DMS53 (cell line): ENCODE measurements around the gene TSPAN32.
A peak's percentile ranks its signal among the peaks of the same experiment; 100 is the strongest.

Source experiments
- DNase-seq: peaks from one replicate; lab custom pipeline; 2025; lab: John Stamatoyannopoulos, UW

TSPAN32 gene, protein sequence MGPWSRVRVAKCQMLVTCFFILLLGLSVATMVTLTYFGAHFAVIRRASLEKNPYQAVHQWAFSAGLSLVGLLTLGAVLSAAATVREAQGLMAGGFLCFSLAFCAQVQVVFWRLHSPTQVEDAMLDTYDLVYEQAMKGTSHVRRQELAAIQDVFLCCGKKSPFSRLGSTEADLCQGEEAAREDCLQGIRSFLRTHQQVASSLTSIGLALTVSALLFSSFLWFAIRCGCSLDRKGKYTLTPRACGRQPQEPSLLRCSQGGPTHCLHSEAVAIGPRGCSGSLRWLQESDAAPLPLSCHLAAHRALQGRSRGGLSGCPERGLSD

DNA sequence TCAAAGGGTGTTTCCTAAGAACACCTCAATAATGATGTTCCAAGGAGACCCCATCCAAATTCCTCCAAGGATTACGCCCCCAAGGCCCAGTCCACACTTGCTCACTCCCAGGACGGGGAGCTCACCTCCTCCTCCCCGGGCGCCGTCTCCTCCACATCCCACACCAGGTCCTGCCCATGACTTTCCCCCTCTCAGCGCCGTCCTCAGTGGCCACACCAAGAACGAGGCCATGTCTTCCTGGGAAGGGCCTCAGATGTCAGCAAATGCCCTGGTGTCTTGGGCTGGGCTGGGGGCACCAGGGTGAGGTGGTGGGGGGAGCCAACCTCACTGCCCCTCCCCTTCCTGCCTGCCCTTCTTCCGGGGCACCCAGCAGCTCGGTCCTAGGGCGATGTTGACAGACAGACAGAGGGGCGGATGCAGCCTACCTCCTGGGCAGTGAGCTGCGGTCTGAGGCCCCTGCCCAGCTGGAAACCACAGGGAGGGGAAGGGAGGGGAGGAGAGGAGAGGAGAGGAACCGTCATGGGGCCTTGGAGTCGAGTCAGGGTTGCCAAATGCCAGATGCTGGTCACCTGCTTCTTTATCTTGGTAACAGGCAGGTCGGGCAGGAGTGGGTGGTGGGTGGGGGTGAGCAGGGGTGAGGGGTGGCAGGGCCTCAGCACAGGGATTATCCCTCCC, at the start of gene TSPAN32, which contains the start of gene C11orf21:
Gene TSPAN32, plus strand, starts transcription at position 383 of the 675 bp plus-strand sequence. Its CDS starts 137 bp downstream, at position 520.
Gene C11orf21, minus strand, starts transcription at position 288 of the 675 bp plus-strand sequence. Its CDS starts 110 bp downstream, at position 178.
- no peak for DNase-seq

DNA sequence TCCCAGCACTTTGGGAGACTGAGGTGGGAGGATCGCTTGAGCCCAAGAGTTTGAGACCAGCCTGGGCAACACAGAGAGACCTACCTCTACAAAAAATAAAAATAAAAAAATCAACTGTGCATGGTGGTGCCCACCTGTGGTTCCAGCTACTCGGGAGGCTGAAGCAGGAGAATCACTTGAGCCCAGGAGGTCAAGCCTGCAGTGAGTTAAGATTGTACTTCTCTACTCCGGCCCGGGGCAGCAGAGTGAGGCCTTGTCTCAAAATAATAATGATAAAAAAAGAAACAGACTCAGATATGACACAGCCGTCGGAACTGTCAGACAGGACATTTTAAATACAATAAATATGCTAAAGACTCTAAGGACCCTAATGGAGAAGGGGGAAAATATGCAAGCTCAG, 49.8 kb upstream of the TSPAN32 start:
- no peak for DNase-seq

DNA sequence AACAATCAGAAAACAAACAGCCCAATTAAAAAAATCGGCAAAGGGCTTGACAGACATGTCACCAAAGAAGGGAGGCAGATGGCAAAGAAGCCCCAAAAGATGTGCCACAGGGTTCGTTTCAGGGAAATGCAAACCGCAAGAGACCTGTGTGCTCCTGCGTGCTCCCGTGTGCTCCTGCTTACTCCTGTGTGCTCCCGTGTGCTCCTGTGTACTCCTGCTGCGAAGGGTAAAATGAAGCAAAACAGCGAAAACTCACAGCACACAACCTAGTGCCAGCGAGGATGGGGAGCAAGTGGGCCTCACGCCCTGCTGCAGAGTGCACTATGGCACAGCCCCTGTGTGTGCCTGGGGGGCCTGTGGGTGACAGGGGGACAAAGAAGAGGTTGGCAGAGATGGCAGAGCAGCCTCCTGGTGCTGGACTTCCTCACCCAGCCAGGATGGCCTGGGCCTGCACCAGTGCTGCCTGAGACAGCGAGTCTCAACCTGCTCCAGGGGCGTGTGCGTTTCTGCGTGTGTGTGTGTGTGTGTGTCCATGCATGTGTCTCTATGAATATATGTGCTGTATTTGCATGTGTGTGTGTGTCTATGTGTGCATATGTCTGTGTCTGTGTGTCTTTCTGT, 45.4 kb upstream of the TSPAN32 start:
- DNase-seq: no peak

DNA sequence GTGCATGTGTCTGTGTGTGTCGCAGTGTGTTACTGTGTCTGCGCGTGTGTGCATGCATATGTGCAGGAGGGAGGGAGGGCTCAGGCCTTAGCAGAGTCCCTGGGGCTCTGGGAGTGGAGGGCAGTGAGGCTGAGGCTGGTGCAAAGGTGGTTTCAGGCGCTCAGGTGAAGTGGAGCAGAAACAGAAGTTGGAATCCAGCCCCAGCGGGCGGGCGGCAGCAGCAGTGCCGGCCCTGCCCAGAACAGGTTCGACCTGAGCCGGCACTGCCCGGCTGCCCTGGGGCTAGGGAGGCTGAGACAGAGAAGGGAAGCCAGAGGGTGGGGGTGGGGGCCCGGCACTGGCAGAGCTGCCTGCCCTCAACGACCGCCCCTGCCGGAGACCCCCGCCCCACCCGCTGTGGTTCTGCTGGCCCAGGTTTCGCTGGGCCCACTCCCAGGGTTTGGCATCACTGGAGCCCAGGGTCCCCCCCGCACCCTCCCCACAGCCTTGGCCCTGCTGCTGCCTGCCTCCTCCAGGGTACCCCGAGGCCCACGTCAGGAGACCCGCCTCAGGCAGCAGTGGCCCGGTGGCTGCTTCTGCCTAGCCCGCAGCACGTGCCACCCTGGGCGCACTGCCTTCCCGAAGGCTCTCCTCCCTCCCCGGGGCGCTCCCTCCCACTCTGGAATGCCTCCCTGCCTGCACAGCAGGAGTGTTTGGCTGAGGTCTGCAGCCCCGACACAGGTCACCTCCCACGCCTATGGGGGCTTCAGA, 44.7 kb upstream of the TSPAN32 start:
- DNase-seq: peak; percentile 34

DNA sequence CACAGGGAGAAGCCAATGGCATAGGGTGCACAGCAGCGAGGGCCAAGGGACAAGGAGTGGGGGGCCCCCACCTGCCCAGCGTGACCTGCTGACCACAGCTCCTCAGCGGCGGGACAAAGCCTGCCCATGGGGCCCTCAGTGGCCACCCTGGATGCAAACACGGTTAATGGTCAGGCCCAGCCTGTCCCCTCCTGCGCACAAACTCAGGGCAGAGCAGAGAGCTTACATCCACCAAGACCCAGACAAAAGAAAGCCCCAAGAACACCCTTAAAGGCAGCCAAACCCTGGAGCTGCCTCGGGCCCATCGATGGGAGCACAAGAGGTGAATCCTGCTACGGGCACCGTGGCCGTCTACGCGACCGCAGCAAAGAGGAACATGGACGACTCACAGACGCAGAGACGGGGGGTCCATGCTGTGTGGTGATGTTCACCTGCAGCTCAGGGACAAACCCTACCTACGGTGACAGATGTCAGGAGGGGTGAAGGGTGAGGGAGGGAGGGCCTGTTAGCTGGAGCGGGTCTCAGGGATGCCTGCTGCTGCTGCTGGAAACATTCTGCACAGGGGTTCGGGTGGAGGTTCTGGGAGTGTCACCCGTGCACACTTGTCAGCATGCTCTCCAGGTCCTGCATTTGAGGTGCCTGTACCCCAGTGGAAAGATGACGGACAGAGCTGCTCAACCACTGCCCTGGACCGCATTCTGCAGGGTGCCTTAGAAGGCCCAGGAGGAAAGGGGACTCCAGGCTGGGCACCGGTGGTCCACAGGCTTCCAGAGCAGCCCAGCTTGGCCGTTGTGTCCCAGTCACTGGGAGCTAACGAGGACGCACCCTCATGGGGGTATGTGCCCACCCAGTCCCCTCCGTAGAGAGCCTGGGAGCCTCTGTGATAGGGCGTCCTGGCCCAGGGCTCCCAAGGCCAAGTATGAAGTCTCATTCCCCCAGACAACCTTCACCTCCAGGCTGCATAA, 43.0 kb upstream of the TSPAN32 start:
- DNase-seq: no peak

DNA sequence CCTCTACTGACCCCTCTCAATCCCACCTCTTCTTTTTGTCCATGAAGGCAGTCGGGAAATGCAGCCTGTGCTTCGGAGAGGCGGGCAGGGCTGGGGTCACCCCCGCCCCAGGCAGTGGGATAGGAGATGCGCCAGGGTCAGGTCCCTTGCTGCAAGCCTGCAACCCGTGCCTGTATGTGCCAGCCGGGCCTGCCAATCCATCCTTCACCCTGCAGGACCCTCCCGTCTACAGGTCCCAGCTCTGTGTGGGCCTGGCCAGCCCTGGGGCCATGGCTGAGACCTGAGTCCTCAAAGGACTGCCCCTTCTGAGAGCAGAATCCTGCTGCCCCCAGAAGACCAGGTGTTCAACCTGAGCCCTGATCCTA, 42.4 kb upstream of the TSPAN32 start:
- DNase-seq: no peak

DNA sequence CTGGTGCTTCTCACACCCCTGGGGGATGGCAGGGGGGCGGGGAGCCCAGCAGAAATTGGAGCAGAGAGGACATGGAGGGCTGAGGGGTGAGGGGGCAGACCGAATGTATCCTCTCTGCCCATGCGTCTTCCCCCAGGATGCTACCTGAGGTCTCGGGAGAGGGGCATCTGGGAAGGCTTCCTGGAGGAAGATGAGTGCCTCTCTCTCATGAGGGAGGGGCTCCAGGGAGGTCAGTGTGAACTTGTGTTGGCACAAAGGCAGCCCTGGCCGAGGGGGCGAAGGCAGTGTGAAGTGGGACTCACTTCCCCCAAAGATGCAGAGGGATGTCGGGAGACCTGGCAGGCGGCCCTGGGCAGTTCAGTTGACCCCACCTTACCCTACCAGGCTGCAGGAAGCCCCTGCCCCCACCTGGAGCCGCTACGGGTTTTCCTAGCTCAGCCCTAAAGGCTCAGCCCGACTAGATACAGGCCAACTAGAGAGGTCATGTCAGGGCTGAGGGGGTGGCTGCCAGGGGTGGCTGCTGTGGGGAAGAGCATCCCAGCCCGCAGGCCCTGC, 41.8 kb upstream of the TSPAN32 start:
- DNase-seq: no peak

DNA sequence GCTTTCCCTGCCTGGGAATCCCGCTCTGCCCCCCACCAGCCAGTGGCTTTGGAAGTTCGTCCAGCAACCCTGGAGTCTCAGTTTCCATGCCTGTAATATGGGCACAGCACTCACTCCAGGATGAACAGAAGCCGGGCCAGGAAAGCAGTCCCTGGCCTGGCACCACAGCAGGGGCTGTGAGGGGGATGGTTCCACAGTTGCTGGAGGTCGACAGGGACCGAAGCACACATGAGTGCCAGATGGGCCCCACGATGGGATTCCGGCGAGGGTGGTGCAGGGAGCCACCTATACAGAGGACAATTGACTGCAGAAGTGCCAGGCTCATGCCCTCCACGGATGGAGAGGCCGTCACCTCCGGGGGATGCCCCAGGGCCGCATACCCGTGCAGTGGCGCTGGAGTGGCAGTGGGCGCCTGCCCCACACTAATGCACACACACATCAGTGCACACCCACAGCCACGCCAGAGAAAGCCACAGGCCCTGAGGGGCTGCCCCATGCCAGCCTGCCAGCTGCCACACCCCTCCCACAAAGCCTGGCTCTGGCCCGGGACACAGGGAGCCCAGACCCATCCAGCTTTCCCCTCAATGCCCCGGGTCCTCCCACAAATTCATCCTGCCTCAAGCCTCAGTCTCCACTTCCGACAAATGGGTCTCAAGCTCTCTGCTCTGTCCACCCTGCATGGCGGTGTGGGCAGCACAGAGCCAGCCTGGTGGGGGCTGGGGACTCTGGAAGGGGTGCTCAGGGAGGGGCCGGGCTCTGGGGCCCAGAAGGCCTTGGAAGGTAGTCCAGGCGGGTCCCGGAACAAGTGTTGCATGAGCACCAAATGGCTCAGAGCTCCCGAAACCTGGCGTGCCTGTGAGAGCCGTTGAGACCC, 41.1 kb upstream of the TSPAN32 start:
- DNase-seq: no peak

DNA sequence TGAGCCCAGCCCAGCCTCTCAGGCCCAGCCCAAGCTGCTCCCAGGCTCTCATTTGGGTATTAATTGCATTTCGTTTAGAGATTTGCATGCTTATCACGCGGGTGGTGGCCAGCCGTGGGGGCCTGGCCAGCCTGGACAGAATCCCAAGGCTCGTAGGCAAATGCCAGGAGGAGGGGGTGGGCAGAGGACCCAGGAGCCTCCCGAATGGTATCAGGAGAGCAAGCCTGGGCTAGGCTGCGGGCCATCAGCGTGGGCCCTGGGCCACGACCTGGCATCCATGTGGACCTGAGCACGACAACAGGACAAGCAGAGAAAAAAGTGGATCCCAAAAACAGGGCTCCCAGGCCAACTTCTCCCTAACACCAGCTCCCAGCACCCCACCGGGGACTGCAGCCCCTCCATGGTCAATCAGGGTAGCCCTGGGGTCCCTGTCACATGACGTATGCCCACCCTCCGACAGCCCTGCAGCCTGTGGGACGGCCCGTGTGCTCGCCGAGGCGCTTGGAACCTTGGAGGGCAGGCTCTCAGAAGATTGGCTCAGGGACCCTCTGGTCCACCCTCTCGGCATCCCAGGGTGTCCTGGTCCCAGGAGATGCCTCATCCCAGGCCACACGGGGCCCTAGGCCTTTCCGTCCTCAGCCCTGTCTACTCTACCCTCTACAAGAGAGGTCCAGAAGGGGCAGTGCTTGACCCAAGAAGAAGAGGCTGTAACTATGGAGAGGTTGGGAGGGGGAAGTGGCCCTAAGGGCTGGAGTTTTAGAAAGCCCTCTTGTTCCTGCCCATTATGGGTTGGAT, 40.2 kb upstream of the TSPAN32 start:
- DNase-seq: no peak

DNA sequence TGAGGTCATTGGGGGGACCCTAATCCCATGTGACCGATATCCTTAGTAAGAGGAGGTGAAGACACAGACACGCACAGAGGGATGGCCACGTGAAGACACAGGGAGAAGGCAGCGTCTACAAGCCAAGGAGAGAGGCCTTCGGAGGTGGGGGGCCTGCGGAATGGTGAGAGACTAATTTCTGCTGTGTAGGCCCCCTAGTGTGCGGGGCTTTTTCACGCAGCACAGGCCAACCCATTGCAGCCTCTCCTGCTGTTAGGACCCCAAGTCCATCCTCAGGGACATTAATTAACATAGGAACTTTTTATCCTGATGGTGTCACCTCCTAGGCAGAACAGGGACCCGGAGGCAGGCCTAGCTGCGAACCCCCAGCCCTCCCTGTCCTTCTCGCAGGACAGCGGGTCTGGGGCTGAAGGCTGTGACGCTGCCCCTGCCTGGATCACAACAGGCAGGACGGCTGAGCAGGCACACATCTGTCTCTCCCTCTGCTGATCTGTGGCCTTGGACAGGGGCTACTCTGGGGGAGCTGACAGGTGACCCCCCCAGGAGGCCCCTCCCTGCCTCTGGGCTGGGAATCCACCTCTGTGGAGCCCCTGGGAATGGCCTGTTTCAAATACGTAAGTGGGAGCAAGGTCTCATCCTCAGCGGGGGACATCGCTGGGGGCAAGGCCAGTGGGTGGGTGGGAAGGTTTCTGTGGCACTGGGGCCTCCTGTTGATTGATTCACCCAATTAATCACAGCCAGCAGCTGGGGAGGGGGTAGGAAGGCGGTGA, 39.3 kb upstream of the TSPAN32 start:
- DNase-seq: no peak

DNA sequence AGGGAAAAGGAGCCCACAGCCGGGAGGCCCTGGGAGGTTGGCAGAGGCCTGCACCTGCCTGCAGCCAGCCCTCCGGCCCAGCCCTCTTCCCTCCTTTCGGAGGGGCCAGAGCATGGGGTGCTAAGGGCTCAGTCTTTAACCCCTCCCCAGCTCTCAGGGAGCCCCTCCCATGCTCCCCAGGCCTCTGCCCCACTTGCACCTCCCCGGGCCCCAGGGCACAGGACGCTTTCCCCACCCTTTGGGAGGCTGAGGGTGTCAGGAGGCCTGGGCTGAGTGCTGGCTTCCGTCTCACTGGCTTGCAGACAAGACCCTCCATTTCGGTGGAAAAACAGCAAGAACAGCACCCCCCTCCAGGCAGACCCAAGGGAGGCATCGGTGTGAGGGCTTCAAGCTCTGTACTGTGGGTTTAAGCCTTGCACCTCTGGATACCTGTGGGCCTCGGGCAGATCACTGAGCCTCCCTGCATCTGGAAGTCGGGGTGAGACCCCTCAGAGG, 38.7 kb upstream of the TSPAN32 start:
- DNase-seq: no peak

DNA sequence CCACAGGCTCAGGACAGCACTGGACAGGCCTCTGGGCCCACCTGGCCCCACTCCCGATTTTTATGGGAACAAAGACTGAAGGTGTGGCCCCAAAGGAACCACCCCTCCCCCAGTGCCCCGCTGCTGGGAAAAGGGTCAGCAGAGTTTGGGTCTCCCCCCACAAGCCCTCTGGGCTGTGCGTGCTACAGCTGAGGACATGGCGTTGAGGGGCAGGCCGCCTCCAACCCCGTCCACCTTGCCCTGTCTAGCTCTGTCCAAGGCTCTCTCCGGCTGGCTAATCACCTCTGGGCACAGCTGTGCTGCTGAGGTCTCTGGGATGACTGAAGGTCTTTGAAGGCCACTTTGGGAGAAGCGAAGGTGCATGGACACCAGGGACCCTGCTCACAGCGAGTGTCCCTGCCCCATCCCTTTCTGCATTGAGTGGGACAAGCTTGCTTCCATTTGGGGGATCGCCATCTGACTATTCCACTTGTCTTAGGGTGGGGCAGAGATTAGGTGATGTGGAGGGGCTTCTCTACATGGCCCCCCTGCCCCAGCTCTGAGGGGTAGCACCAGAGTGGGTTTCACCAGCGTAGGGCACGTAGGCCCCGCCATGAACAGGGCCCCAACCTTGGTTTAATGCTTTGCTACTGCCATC, 38.0 kb upstream of the TSPAN32 start:
- DNase-seq: no peak

DNA sequence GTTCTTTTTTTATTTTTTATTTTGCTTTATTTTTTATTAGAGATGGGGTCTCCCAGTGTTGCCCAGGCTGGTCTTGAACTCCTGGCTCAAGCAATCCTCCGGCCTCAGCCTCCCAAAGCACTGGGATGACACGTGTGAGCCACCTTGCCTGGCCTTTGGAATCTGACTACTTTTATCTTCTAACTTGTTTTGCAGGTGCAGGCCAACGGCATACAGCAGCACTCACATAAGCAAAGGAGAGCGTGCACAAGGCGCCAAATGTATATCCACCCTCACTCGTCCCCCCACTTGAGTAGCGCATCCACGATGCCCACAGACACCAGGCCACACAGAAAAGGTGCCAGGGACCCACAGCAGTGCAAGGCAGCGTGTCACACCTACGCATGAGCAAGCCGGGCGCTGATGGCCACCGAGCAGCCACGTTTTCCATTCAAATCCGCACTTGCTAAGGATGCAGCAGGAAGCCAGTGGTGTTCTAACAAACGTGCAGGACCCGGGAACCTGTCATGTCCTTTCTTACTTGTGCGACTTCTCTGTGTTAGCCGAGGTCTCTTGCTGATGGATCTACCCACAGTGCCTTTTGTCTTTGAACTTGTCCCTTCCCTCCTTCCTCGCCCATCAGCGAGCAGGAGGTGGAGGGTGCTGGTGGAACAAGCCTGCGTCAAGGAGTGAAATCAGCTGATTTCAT, 37.3 kb upstream of the TSPAN32 start:
- no peak for DNase-seq

DNA sequence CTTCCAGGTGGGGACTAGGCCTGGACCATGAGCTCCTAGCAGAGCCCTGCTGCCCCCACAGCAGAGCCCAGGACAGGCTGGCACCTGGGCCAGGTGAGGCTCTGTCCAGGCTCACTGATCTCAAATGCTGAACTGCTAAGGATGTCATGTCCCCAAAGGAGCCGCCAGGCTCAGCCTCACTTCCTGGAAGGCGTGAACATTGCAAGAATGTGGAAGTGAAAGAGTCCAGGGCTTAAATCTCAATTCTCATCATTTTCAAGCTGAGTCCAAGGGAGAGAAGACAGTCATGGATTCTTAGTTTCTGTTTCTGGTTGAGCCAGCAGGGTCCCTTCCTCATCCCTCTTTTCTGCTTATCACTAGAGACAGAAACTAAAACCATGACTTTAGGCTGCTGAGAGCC, 36.4 kb upstream of the TSPAN32 start:
- DNase-seq: no peak

DNA sequence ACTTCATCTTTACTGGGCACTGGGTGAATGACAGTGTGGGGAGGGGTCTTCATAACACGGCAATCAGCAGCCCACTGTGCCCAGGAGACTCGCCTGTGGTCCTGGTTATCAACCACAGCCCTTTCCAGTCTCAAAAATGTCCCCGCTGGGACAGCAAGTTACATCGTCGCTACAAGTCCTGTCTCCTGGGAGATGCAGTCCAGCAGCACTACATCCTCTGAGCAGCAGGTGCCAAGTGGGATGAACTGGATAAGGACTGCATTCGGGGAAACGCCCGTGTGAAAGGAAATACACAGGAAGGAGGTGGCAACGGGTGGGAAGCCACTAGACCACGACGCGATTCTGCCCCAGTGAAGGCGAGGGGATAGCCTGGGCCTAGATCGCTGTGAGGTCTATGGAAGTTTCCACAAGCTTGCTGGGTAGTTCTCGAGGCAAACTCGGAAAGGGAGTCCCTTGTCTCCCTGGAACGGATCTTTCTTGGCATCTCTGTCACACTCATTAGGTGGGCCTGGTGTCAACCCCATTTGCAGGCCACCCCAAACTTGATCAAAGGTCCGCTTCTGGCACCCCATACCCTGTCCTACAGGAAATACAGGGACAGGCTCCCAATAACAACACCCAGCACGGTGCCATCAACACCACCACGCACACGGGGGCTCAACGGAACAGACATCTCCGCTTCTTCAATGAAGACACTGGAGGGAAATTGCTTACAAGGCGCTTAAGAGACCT, 35.8 kb upstream of the TSPAN32 start:
- DNase-seq: peak; percentile 36

DNA sequence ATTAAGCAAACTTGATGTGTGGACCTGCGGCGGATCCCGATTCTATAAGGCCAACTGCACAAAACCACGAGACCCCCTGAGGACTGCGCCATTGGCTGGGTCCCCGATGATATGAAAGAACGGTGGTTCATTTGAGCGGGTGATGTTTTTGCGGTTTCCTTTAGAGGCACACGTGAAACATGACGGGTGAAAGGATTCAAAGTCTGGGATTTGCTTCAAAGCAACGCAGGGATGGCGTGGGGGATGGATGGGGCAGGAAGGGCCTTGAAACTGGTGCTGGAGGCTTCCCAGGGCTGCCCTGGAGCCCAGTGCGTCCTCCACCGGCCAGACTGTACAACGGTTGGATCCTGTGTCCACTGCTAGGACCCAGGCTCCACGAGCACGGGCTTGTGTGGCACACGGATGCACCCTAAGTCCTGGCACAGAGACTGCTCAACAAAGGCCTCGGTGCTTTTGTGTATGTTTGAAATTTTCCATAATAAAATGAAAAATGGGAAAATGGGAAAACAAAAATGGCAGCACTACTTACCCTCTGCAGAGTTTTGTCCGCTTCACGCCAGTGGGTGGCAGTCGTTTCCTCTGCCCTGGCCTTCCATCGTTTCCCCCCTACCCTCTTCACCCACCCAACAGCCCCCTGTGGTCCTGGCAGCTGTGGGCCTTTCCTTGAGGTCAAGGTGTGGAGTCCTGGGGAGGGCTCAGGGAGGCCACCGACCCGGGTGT, 35.1 kb upstream of the TSPAN32 start:
- DNase-seq: no peak
